OCI-LY7 (cell line): ENCODE measurements around the gene SERTAD2. TPM values are rescaled to one million over a fixed set of nuclear protein-coding genes. Genes with fewer than 3 reads are reported as not detected.

Experiments used
- BruUV-seq: library from RNA; stranded (reverse); fragments of 400-500 nt; replicated peaks from 2 replicates; lab custom pipeline; 2021; lab: Mats Ljungman, UMichigan
- CTCF ChIA-PET: fragments of 300-600 bp; sonication (Branson Sonifier 250); formaldehyde crosslinking; loops from one replicate; lab custom pipeline; 2022; ENCODE audit warnings: antibody characterized with exemption; ENCODE audit not compliant: unreplicated experiment; lab: Charles Lee
- POLR2A ChIA-PET: fragments of 300-600 bp; sonication (Branson Sonifier 250); formaldehyde crosslinking; loops from one replicate; lab custom pipeline; 2022; ENCODE audit warnings: antibody characterized with exemption; lab: Charles Lee
- DNase-seq: peaks from one replicate; pipeline ENCODE4 v3.0.0-alpha.2; 2015; ENCODE audit warnings: low spot score
- H2AFZ ChIP-seq: fragments of 200-600 bp; sonication (generic), shearing (Covaris generic); 2 replicates; pipeline ENCODE4 v1.6.1; 2014; ENCODE audit warnings: mild to moderate bottlenecking, antibody characterized with exemption, low read length, moderate library complexity
- H3K27ac ChIP-seq: fragments of 200-600 bp; sonication (generic); 2 replicates; pipeline ENCODE4 v1.5.1; 2014; ENCODE audit warnings: mixed run types, low read depth, mild to moderate bottlenecking, moderate library complexity, low read length, inconsistent platforms; ENCODE audit not compliant: poor library complexity, severe bottlenecking
- H3K36me3 ChIP-seq: fragments of 200-600 bp; sonication (generic); 2 replicates; pipeline ENCODE4 v1.6.1; 2014; ENCODE audit warnings: mild to moderate bottlenecking, antibody characterized with exemption, low read length, moderate library complexity, mixed read lengths; ENCODE audit not compliant: insufficient read depth
- H3K4me1 ChIP-seq: fragments of 200-600 bp; sonication (generic); 2 replicates; pipeline ENCODE4 v1.5.1; 2014; ENCODE audit warnings: mild to moderate bottlenecking, low read length; ENCODE audit not compliant: insufficient read depth, poor library complexity, severe bottlenecking
- H3K4me2 ChIP-seq: fragments of 200-600 bp; sonication (generic); 2 replicates; pipeline ENCODE4 v1.6.1; 2014; ENCODE audit warnings: mild to moderate bottlenecking, low read length
- H3K4me3 ChIP-seq: fragments of 200-600 bp; sonication (generic); 2 replicates; pipeline ENCODE4 v1.5.1; 2014; ENCODE audit warnings: mild to moderate bottlenecking, low read depth, low read length; ENCODE audit not compliant: poor library complexity, severe bottlenecking
- H3K79me2 ChIP-seq: fragments of 200-600 bp; sonication (generic); 2 replicates; pipeline ENCODE4 v1.6.1; 2016; ENCODE audit warnings: low read depth, mild to moderate bottlenecking, low read length, moderate library complexity, mixed read lengths; ENCODE audit not compliant: insufficient read depth
- H3K9me2 ChIP-seq: fragments of 200-600 bp; sonication (generic); 2 replicates; pipeline ENCODE4 v1.6.1; 2016; ENCODE audit warnings: mild to moderate bottlenecking, low read length, mixed read lengths; ENCODE audit not compliant: insufficient read depth
- H3K9me3 ChIP-seq: fragments of 200-600 bp; sonication (generic); 2 replicates; pipeline ENCODE4 v1.6.1; 2014; ENCODE audit warnings: mild to moderate bottlenecking, mixed run types, low read length, mixed read lengths
- H4K20me1 ChIP-seq: fragments of 200-600 bp; sonication (generic); 2 replicates; pipeline ENCODE4 v1.6.1; 2014; ENCODE audit warnings: mild to moderate bottlenecking, antibody characterized with exemption, low read length, moderate library complexity, mixed read lengths; ENCODE audit not compliant: insufficient read depth
- CTCF ChIP-seq: fragments of 200-600 bp; sonication (generic); conservative IDR thresholded peaks from 2 replicates; pipeline ENCODE4 v1.5.1; 2014; ENCODE audit warnings: mild to moderate bottlenecking, antibody characterized with exemption, low read length, moderate library complexity, mixed read lengths
- EZH2phosphoT487 ChIP-seq: fragments of 200-600 bp; sonication (generic); IDR thresholded peaks from 2 replicates; pipeline ENCODE4 v1.6.1; 2018; ENCODE audit warnings: low read depth, borderline replicate concordance, mild to moderate bottlenecking, mixed run types, antibody characterized with exemption, low read length, moderate library complexity, mixed read lengths
- intact Hi-C: fragments of 100-400 bp; cut with micrococcal nuclease; formaldehyde crosslinking; loops from one replicate; pipeline ENCODE4 v1.10.0; 2022; ENCODE audit not compliant: unreplicated experiment
- total RNA-seq, 2 experiments: library from RNA; depleted of rRNA in 1 of 2; stranded (reverse); fragments of >200 nt in 1 of 2; shearing (Covaris generic) in 1 of 2; gene quantifications; 2 replicates each; pipeline ENCODE4 v1.2.3, GENCODE V29; 2014 to 2022

SERTAD2 gene
- total RNA-seq, 2 experiments from 2014 or later = 11.5 to 54.5 TPM

- no TSS peak for BruUV-seq
- H2AFZ ChIP-seq = no peak overlapping the region
- H3K4me1 ChIP-seq = peaks cover 79% of the 10 kb centered on the region
- peak overlapping the region; percentile 38 for H3K4me3 ChIP-seq
- intact Hi-C loops = no loop called here
- H3K36me3 ChIP-seq = peaks cover 10% of the 10 kb centered on the region; the same call in 1 of the 2 replicates
- no peaks in the 10 kb centered on the region for H3K9me3 ChIP-seq
- H3K79me2 ChIP-seq = peaks cover 95% of the 10 kb centered on the region
- H3K4me2 ChIP-seq = peak overlapping the region; percentile 96
- peaks cover 68% of the 10 kb centered on the region for H4K20me1 ChIP-seq
- peak overlapping the region; percentile 27 for H3K27ac ChIP-seq
- H3K9me2 ChIP-seq = no peaks in the 10 kb centered on the region
- DNase-seq = no peak
- TF ChIP-seq CTCF (no peak), EZH2phosphoT487 (no peak)
- ChIA-PET POLR2A (interaction anchor here (0.6 to 12.0 kb wide), 12 partner anchors 8 to 912 kb away, joined by 3 to 324 read pairs (median 3); no protein-coding TSS in a partner anchor), CTCF (interaction anchor here (0.5 to 1.4 kb wide), 3 partner anchors 78 to 297 kb away, joined by 3 read pairs; no protein-coding TSS in a partner anchor)
These were observed 4.7 kb downstream of the SERTAD2 start for GRCh38 chr2:64649013-64649484.

- peak overlapping the region; percentile 96 for H3K4me2 ChIP-seq
- H3K36me3 ChIP-seq = peaks cover 15% of the 10 kb centered on the region; the same call in 1 of the 2 replicates
- CTCF ChIA-PET = interaction anchor here (0.6 to 1.0 kb wide), 3 partner anchors 13 to 122 kb away, joined by 3 to 4 read pairs (median 3); partner anchors contain the start of gene AFTPH
- peak overlapping the region; percentile 67 for H3K4me3 ChIP-seq
- intact Hi-C loops = loop anchor here (1.0 kb wide), 3 partner anchors 185 to 219 kb away; no protein-coding TSS in a partner anchor
- no peaks in the 10 kb centered on the region for H3K9me3 ChIP-seq
- peaks cover 100% of the 10 kb centered on the region for H3K79me2 ChIP-seq
- no peaks in the 10 kb centered on the region for H3K9me2 ChIP-seq
- H2AFZ ChIP-seq = no peak overlapping the region
- POLR2A ChIA-PET = interaction anchor here (0.7 to 1.7 kb wide), 11 partner anchors 9 to 194 kb away, joined by 3 to 5 read pairs (median 4); no protein-coding TSS in a partner anchor
- peak overlapping the region; percentile 88 for H3K27ac ChIP-seq
- no TSS peak for BruUV-seq
- peaks cover 69% of the 10 kb centered on the region for H4K20me1 ChIP-seq
- peak; percentile 82 for DNase-seq
- TF ChIP-seq EZH2phosphoT487 (no peak), CTCF (peak; percentile 100)
- H3K4me1 ChIP-seq = peaks cover 100% of the 10 kb centered on the region
These were observed 7.5 kb downstream of the SERTAD2 start for GRCh38 chr2:64646007-64646880.
